Natural killer cell (primary cell): ENCODE data around the gene NMU. TPM values are rescaled to one million over a fixed set of nuclear protein-coding genes. Genes with fewer than 3 reads are reported as not detected.

Experiments
- ATAC-seq, 3 donors: fragments of 150-1000 bp in 2 of 3; fragments of 200-7000 bp in 1 of 3; cut with Tn5 transposase; 1 replicate in 1 of 3; 2 replicates in 2 of 3; pipeline ENCODE4 v1.10.0; 2021; ENCODE audit warnings: mild to moderate bottlenecking in 2 of 3, moderate library complexity in 2 of 3
- DNase-seq, 2 donors: peaks; one replicate each; pipeline versions ENCODE4 v3.0.0 to v3.0.0-alpha.2; 2013 to 2021; ENCODE audit warnings: mixed read lengths in 1 of 2
- H3K27ac ChIP-seq: one replicate; pipeline ENCODE4 v1.5.1; 2013; ENCODE audit warnings: mild to moderate bottlenecking, low read length
- H3K27me3 ChIP-seq: one replicate; pipeline ENCODE4 v1.6.1; 2013; ENCODE audit warnings: low read length; ENCODE audit not compliant: control insufficient read depth, insufficient read depth
- H3K36me3 ChIP-seq: one replicate; pipeline ENCODE4 v1.6.1; 2013; ENCODE audit warnings: low read length; ENCODE audit not compliant: control insufficient read depth, insufficient read depth
- H3K4me1 ChIP-seq: one replicate; pipeline ENCODE4 v1.6.1; 2013; ENCODE audit warnings: low read length; ENCODE audit not compliant: control insufficient read depth, insufficient read depth
- H3K4me3 ChIP-seq: one replicate; pipeline ENCODE4 v1.5.1; 2013; ENCODE audit warnings: low read length
- H3K9me3 ChIP-seq: one replicate; pipeline ENCODE4 v1.6.1; 2013; ENCODE audit warnings: low read length; ENCODE audit not compliant: control insufficient read depth, insufficient read depth
- H3K27ac Mint-ChIP-seq, 2 donors: one replicate each; pipeline ENCODE4 v1.8.0; 2022; ENCODE audit warnings: mild to moderate bottlenecking in 2 of 2, mixed read lengths in 2 of 2, moderate library complexity in 1 of 2
- H3K27me3 Mint-ChIP-seq, 2 donors: one replicate each; pipeline ENCODE4 v1.8.0; 2022; ENCODE audit warnings: low read depth in 2 of 2, mixed read lengths in 2 of 2
- H3K36me3 Mint-ChIP-seq: one replicate; pipeline ENCODE4 v1.8.0; 2022; ENCODE audit warnings: mixed read lengths
- H3K4me1 Mint-ChIP-seq, 2 donors: one replicate each; pipeline ENCODE4 v1.8.0; 2022; ENCODE audit warnings: mixed read lengths in 2 of 2
- H3K4me3 Mint-ChIP-seq: one replicate; pipeline ENCODE4 v1.8.0; 2022; ENCODE audit warnings: mild to moderate bottlenecking, moderate library complexity, mixed read lengths
- H3K9me3 Mint-ChIP-seq, 2 donors: one replicate each; pipeline ENCODE4 v1.8.0; 2022; ENCODE audit warnings: mixed read lengths in 2 of 2
- CTCF ChIP-seq: fragments of 200-600 bp; IDR thresholded peaks from one replicate; pipeline ENCODE4 v1.8.0; 2022; ENCODE audit warnings: antibody characterized with exemption
- WGBS: methylation state at CpG from one replicate; pipeline ENCODE4 v1.1.7; 2013; ENCODE audit warnings: missing lambda C conversion rate; ENCODE audit not compliant: insufficient coverage; 5-methylcytosine and 5-hydroxymethylcytosine counted together
- intact Hi-C: fragments of 100-400 bp; cut with micrococcal nuclease; formaldehyde crosslinking; loops from one replicate; pipeline ENCODE4 v1.14.2; 2022
- total RNA-seq, 4 donors: library from RNA; stranded (reverse); fragments of 120-200 nt in 1 of 4; gene quantifications; one replicate each; pipeline versions ENCODE4 v1.2.3 to v1.2.4, GENCODE V29; 2013 to 2022

Gene NMU
- total RNA-seq, 3 donors from 2014 or later (not counting 1 experiment from before 2014, with no cell fraction given) = not detected

GRCh38 chr4:55547466-55547770 is 88.7 kb downstream of the NMU start:
- 4% methylated on average over 9 of the region's 10 CpGs for WGBS
- H3K4me1 ChIP-seq = no peaks in the 10 kb centered on the region
- no peak for TF ChIP-seq CTCF
- H3K4me1 Mint-ChIP-seq = peaks cover 20 to 27% of the 10 kb centered on the region in 2 donors
- H3K27ac ChIP-seq = peak overlapping the region; percentile 77
- H3K27ac Mint-ChIP-seq = peak overlapping the region; percentile 75 to 89
- H3K4me3 Mint-ChIP-seq = peak overlapping the region; percentile 90
- intact Hi-C loops = loop anchor here (5.0 to 10.0 kb wide), 5 partner anchors 203 to 1485 kb away; partner anchors contain the start of genes CHIC2, EXOC1, REST and SRD5A3
- H3K9me3 Mint-ChIP-seq = no peaks in the 10 kb centered on the region
- peak overlapping the region; percentile 79 for H3K4me3 ChIP-seq
- DNase-seq (no peak), ATAC-seq (no peak)
- H3K27me3 Mint-ChIP-seq = peaks cover 7 to 16% of the 10 kb centered on the region in 2 donors
- no peaks in the 10 kb centered on the region for H3K36me3 ChIP-seq
- no peaks in the 10 kb centered on the region for H3K27me3 ChIP-seq
- no peaks in the 10 kb centered on the region for H3K9me3 ChIP-seq
- no peaks in the 10 kb centered on the region for H3K36me3 Mint-ChIP-seq

- Histone ChIP-seq H3K27me3 (no peaks in the 10 kb centered on the region), H3K4me3 (peak within 1 kb of the TSS; percentile 79), H3K4me1 (no peaks in the 10 kb centered on the region), H3K36me3 (no peaks in the 10 kb centered on the region), H3K27ac (peak within 1 kb of the TSS; percentile 77), H3K9me3 (no peaks in the 10 kb centered on the region)
- Mint-ChIP-seq H3K4me3 (peak within 1 kb of the TSS; percentile 93), H3K27ac (peak within 1 kb of the TSS; percentile 87 to 89), H3K36me3 (no peaks in the 10 kb centered on the region), H3K4me1 (peaks cover 20 to 27% of the 10 kb centered on the region in 2 donors), H3K9me3 (no peaks in the 10 kb centered on the region), H3K27me3 (peaks cover 6 to 16% of the 10 kb centered on the region in 2 donors)
- DNase-seq (peak; percentile 81 to 92), ATAC-seq (peak; percentile 74 to 84 (median 77))
- TF ChIP-seq CTCF = peak; percentile 34
- intact Hi-C loops = loop anchor here (1.0 to 10.0 kb wide), 6 partner anchors 152 to 1485 kb away; partner anchors contain the start of genes CHIC2, EXOC1, REST and SRD5A3
- under 1% methylated on average over 71 of the region's 71 CpGs for WGBS
Observed at GRCh38 chr4:55546756-55547465, 89.2 kb downstream of the NMU start, which contains the start of gene CLOCK. Gene CLOCK, minus strand, starts transcription at chr4:55546909. Its CDS starts 64,124 bp downstream, at chr4:55482785.

GRCh38 chr4:55546506-55546755 is 89.7 kb downstream of the NMU start:
- ATAC-seq (peak; percentile 67 to 81 (median 73)), DNase-seq (no peak)
- no peaks in the 10 kb centered on the region for H3K36me3 Mint-ChIP-seq
- TF ChIP-seq CTCF = no peak
- no peaks in the 10 kb centered on the region for H3K9me3 Mint-ChIP-seq
- peak overlapping the region; percentile 79 for H3K4me3 ChIP-seq
- intact Hi-C loops = loop anchor here (1.0 to 10.0 kb wide), 6 partner anchors 151 to 1484 kb away; partner anchors contain the start of genes CHIC2, EXOC1, REST and SRD5A3
- peak overlapping the region; percentile 77 for H3K27ac ChIP-seq
- peak overlapping the region; percentile 90 for H3K4me3 Mint-ChIP-seq
- 0% methylated on average over 16 of the region's 16 CpGs for WGBS
- no peaks in the 10 kb centered on the region for H3K27me3 ChIP-seq
- H3K36me3 ChIP-seq = no peaks in the 10 kb centered on the region
- no peaks in the 10 kb centered on the region for H3K9me3 ChIP-seq
- H3K4me1 Mint-ChIP-seq = peaks cover 20 to 27% of the 10 kb centered on the region in 2 donors
- peak overlapping the region; percentile 75 to 89 for H3K27ac Mint-ChIP-seq
- no peaks in the 10 kb centered on the region for H3K4me1 ChIP-seq
- peaks cover 2 to 13% of the 10 kb centered on the region in 2 donors for H3K27me3 Mint-ChIP-seq
